CD14-positive monocyte (primary cell): ENCODE data around the gene SARNP. TPM values are rescaled to one million over a fixed set of nuclear protein-coding genes. Genes with fewer than 3 reads are reported as not detected.

ENCODE experiments used
- DNase-seq, 3 donors: peaks; one replicate each; pipeline ENCODE4 v3.0.0-alpha.2; 2011 to 2022
- H2AFZ ChIP-seq: 2 replicates; pipeline ENCODE4 v1.6.0; 2012; ENCODE audit warnings: mild to moderate bottlenecking, low read depth, low read length, inconsistent platforms; ENCODE audit not compliant: insufficient read depth, poor library complexity, severe bottlenecking
- H3K27ac ChIP-seq, 2 donors: 1 replicate in 1 of 2; 2 replicates in 1 of 2; pipeline ENCODE4 v1.5.1; 2012 to 2013; ENCODE audit warnings: low read length in 2 of 2, control low read depth in 1 of 2, inconsistent platforms in 1 of 2, low read depth in 1 of 2, mild to moderate bottlenecking in 1 of 2
- H3K27me3 ChIP-seq, 2 donors: one replicate each; pipeline versions ENCODE4 v1.6.0 to v1.6.1; 2011 to 2013; ENCODE audit warnings: low read length in 2 of 2; ENCODE audit not compliant: control insufficient read depth in 2 of 2, insufficient read depth in 2 of 2
- H3K36me3 ChIP-seq, 2 donors: replicated peaks in 1 of 2; 1 replicate in 1 of 2; 2 replicates in 1 of 2; pipeline versions ENCODE4 v1.5.1 to v1.6.1; 2012 to 2013; ENCODE audit warnings: low read length in 2 of 2, control low read depth in 1 of 2, inconsistent platforms in 1 of 2, mild to moderate bottlenecking in 1 of 2; ENCODE audit not compliant: insufficient read depth in 2 of 2, control insufficient read depth in 1 of 2
- H3K4me1 ChIP-seq, 2 donors: 1 replicate in 1 of 2; 2 replicates in 1 of 2; pipeline versions ENCODE4 v1.5.1 to v1.6.1; 2012 to 2013; ENCODE audit warnings: low read length in 2 of 2, control low read depth in 1 of 2, inconsistent platforms in 1 of 2, mild to moderate bottlenecking in 1 of 2, moderate library complexity in 1 of 2; ENCODE audit not compliant: insufficient read depth in 2 of 2, control insufficient read depth in 1 of 2
- H3K4me2 ChIP-seq: replicated peaks from 2 replicates; pipeline ENCODE3; 2012; ENCODE audit warnings: low read length, moderate library complexity, mild to moderate bottlenecking; ENCODE audit not compliant: poor library complexity, severe bottlenecking; ENCODE audit errors: extremely low read depth
- H3K4me3 ChIP-seq, 3 experiments: fragments of 200-600 bp in 1 of 3; sonication (generic) in 1 of 3; replicated peaks in 1 of 3; 1 replicate in 2 of 3; 2 replicates in 1 of 3; pipeline ENCODE4 v1.5.1; 2011 to 2013; ENCODE audit warnings: low read length in 3 of 3, mild to moderate bottlenecking in 3 of 3, control low read depth in 2 of 3, low read depth in 2 of 3, inconsistent platforms in 1 of 3, moderate library complexity in 1 of 3
- H3K79me2 ChIP-seq: 2 replicates; pipeline ENCODE4 v1.6.0; 2012; ENCODE audit warnings: mild to moderate bottlenecking, control low read depth, inconsistent platforms, low read length, moderate library complexity; ENCODE audit not compliant: insufficient read depth
- H3K9ac ChIP-seq: 2 replicates; pipeline ENCODE4 v1.6.0; 2017; ENCODE audit warnings: low read length, mild to moderate bottlenecking; ENCODE audit not compliant: insufficient read depth, poor library complexity, severe bottlenecking
- H3K9me3 ChIP-seq, 2 donors: replicated peaks in 1 of 2; 1 replicate in 1 of 2; 2 replicates in 1 of 2; pipeline versions ENCODE4 v1.5.1 to v1.6.1; 2012 to 2013; ENCODE audit warnings: low read length in 2 of 2, control low read depth in 1 of 2; ENCODE audit not compliant: control insufficient read depth in 1 of 2, insufficient read depth in 1 of 2
- H4K20me1 ChIP-seq: 2 replicates; pipeline ENCODE4 v1.6.0; 2012; ENCODE audit warnings: mild to moderate bottlenecking, low read length, control low read depth, moderate library complexity; ENCODE audit not compliant: insufficient read depth
- H3K27ac Mint-ChIP-seq, 7 donors: one replicate each; pipeline ENCODE4 v1.8.0; 2020; ENCODE audit warnings: mild to moderate bottlenecking in 7 of 7, mixed read lengths in 7 of 7, moderate library complexity in 6 of 7, inconsistent platforms in 2 of 7
- H3K27me3 Mint-ChIP-seq, 3 donors: one replicate each; pipeline ENCODE4 v1.8.0; 2021 to 2022; ENCODE audit warnings: low read depth in 3 of 3, mild to moderate bottlenecking in 3 of 3, mixed read lengths in 3 of 3, moderate library complexity in 3 of 3, inconsistent platforms in 1 of 3
- H3K36me3 Mint-ChIP-seq, 2 donors: one replicate each; pipeline ENCODE4 v1.8.0; 2020; ENCODE audit warnings: mixed read lengths in 2 of 2, inconsistent platforms in 1 of 2, mild to moderate bottlenecking in 1 of 2
- H3K4me1 Mint-ChIP-seq: one replicate; pipeline ENCODE4 v1.8.0; 2020; ENCODE audit warnings: mild to moderate bottlenecking, mixed read lengths
- H3K4me3 Mint-ChIP-seq, 2 donors: one replicate each; pipeline ENCODE4 v1.8.0; 2020; ENCODE audit warnings: mild to moderate bottlenecking in 2 of 2, mixed read lengths in 2 of 2, moderate library complexity in 1 of 2
- H3K9me3 Mint-ChIP-seq, 7 donors: one replicate each; pipeline ENCODE4 v1.8.0; 2020 to 2022; ENCODE audit warnings: mixed read lengths in 7 of 7, mild to moderate bottlenecking in 6 of 7, moderate library complexity in 6 of 7, inconsistent platforms in 2 of 7
- WGBS: methylation state at CpG from one replicate; pipeline ENCODE4 v1.1.5; 2013; ENCODE audit warnings: missing lambda C conversion rate; ENCODE audit not compliant: insufficient coverage; 5-methylcytosine and 5-hydroxymethylcytosine counted together
- intact Hi-C, 2 donors: fragments of 100-400 bp; cut with micrococcal nuclease; formaldehyde crosslinking; loops; one replicate each; pipeline versions ENCODE4 v1.15.0 to v1.15.1; 2023
- polyA plus RNA-seq, 3 donors: library from polyadenylated mRNA; depleted of rRNA in 1 of 3; unstranded in 2 of 3; stranded (reverse) in 1 of 3; fragments of 300-500 nt in 2 of 3; fragments of >200 nt in 1 of 3; fragmentation: Illumina TruSeq in 2 of 3; gene quantifications; 1 replicate in 2 of 3; 2 replicates in 1 of 3; pipeline ENCODE4 v1.2.3, GENCODE V29; 2012 to 2021
- TF ChIP-seq, protein P1 (sequence below): fragments of 200-600 bp; IDR thresholded peaks from one replicate; pipeline ENCODE4 v1.8.0; 2022; ENCODE audit warnings: antibody characterized with exemption, mild to moderate bottlenecking

The SARNP gene
- polyA plus RNA-seq, 3 donors, result 28.9 to 139 (median 98.6) TPM

DNA sequence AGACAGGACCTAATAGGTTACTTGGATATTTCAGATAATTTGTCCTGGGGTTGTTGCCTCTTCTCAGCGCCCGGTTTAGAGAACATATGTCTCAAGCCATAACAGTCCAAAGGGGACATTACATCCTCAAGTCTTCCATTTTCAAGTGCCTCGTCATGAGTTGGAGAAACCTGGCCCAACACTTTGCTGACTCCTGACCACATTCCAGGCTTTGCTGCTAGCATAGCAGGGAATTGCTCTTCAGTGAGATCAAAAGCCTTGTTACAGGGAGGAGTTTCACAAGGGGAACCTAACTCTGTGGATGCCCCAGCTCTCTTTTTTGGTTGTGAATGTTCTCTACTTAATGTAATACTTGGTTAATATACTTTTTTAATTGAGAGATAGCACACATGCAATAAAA is 33.4 kb upstream of the SARNP start:
- Histone ChIP-seq H3K4me1 (peaks cover 18 to 21% of the 10 kb centered on the region in 2 donors), H3K9me3 (no peaks in the 10 kb centered on the region), H3K36me3 (no peaks in the 10 kb centered on the region), H3K4me3 (no peak overlapping the region), H2AFZ (peak overlapping the region; percentile 15), H3K79me2 (no peaks in the 10 kb centered on the region), H4K20me1 (no peaks in the 10 kb centered on the region), H3K27me3 (no peaks in the 10 kb centered on the region), H3K27ac (no peak overlapping the region), H3K9ac (no peak overlapping the region), H3K4me2 (no peak overlapping the region)
- H3K36me3 Mint-ChIP-seq, result no peaks in the 10 kb centered on the region
- H3K27me3 Mint-ChIP-seq, result peaks cover 3 to 13% (median 5%) of the 10 kb centered on the region in 3 donors
- H3K4me1 Mint-ChIP-seq, result peaks cover 25% of the 10 kb centered on the region
- intact Hi-C loops, result no loop called here
- DNase-seq, result no peak
- H3K4me3 Mint-ChIP-seq, result no peak overlapping the region
- no peak overlapping the region for H3K27ac Mint-ChIP-seq
- TF ChIP-seq, protein P1, sequence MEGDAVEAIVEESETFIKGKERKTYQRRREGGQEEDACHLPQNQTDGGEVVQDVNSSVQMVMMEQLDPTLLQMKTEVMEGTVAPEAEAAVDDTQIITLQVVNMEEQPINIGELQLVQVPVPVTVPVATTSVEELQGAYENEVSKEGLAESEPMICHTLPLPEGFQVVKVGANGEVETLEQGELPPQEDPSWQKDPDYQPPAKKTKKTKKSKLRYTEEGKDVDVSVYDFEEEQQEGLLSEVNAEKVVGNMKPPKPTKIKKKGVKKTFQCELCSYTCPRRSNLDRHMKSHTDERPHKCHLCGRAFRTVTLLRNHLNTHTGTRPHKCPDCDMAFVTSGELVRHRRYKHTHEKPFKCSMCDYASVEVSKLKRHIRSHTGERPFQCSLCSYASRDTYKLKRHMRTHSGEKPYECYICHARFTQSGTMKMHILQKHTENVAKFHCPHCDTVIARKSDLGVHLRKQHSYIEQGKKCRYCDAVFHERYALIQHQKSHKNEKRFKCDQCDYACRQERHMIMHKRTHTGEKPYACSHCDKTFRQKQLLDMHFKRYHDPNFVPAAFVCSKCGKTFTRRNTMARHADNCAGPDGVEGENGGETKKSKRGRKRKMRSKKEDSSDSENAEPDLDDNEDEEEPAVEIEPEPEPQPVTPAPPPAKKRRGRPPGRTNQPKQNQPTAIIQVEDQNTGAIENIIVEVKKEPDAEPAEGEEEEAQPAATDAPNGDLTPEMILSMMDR, result no peak
- 89% methylated on average over 3 of the region's 3 CpGs for WGBS
- peaks cover 0 to 2% (median 0%) of the 10 kb centered on the region in 7 donors for H3K9me3 Mint-ChIP-seq

DNA sequence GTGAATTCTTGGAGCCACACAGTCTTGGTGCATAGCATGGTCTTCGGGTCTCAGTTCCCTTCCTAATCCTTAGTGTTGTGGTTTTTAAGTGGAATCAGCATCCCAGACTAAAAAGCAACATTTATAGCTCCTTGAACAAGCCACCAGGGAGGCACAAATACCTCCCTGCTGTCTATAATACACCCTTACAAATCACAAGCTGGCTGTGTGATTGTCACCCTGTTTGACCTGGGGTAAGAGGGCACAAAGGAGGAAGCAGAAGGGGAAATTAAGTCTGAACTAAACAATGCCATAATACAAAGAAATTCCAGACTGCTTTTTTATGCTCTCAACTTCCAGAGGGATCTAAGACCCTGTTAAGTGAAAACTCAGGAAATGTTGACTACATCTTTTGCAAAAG is 32.9 kb upstream of the SARNP start:
- H3K36me3 Mint-ChIP-seq, result no peaks in the 10 kb centered on the region
- H3K4me1 Mint-ChIP-seq, result peaks cover 27% of the 10 kb centered on the region
- peaks cover 0 to 4% (median 0%) of the 10 kb centered on the region in 7 donors for H3K9me3 Mint-ChIP-seq
- no peak overlapping the region for H3K4me3 ChIP-seq
- no peaks in the 10 kb centered on the region for H3K9me3 ChIP-seq
- no peak overlapping the region for H2AFZ ChIP-seq
- H3K36me3 ChIP-seq, result no peaks in the 10 kb centered on the region
- no peak overlapping the region for H3K4me2 ChIP-seq
- DNase-seq, result no peak
- WGBS, result no CpG with 5 or more reads among the region's 1 CpG
- peaks cover 18 to 21% of the 10 kb centered on the region in 2 donors for H3K4me1 ChIP-seq
- no peaks in the 10 kb centered on the region for H3K27me3 ChIP-seq
- H3K27ac Mint-ChIP-seq, result peak overlapping the region in 2 of 7 donors; percentile 25 to 46
- H3K27ac ChIP-seq, result no peak overlapping the region
- TF ChIP-seq, protein P1, result no peak
- H4K20me1 ChIP-seq, result no peaks in the 10 kb centered on the region
- intact Hi-C loops, result no loop called here
- H3K79me2 ChIP-seq, result no peaks in the 10 kb centered on the region
- no peak overlapping the region for H3K4me3 Mint-ChIP-seq
- peaks cover 3 to 11% (median 5%) of the 10 kb centered on the region in 3 donors for H3K27me3 Mint-ChIP-seq
- no peak overlapping the region for H3K9ac ChIP-seq
